HepG2 (cell line): Measurements from ENCODE around the gene SNAI3. TPM values are rescaled to one million over a fixed set of nuclear protein-coding genes. Genes with fewer than 3 reads are reported as not detected.

ENCODE experiments used
- ATAC-seq: fragments of 200-7000 bp; cut with Tn5 transposase; 3 replicates; pipeline ENCODE4 v1.9.1; 2020; ENCODE audit warnings: mild to moderate bottlenecking, moderate library complexity
- BruUV-seq: library from RNA; stranded (reverse); fragments of 400-500 nt; replicated peaks from 2 replicates; lab custom pipeline; 2021; lab: Mats Ljungman, UMichigan
- CTCF ChIA-PET: fragments of 300-600 bp; formaldehyde crosslinking; extraction: SDS; loops from one replicate; lab custom pipeline; 2021; ENCODE audit warnings: low total read pairs, inconsistent platforms, low intra/inter-chr PET ratio; lab: Yijun Ruan, JAX
- POLR2A ChIA-PET: fragments of 350-600 bp; sonication (Branson Sonifier 250); formaldehyde crosslinking; loops from one replicate; lab custom pipeline; 2020; ENCODE audit warnings: antibody characterized with exemption, inconsistent platforms; lab: Yijun Ruan, JAX
- DNase-seq: peaks from one replicate; pipeline ENCODE4 v3.0.0-alpha.2; 2015; ENCODE audit warnings: low spot score
- FAIRE-seq: peaks from 3 replicates; lab custom pipeline; 2011; peaks lifted over from hg19 to GRCh38; lab: Jason Lieb, UNC
- H2AFZ ChIP-seq: one replicate; pipeline ENCODE4 v1.6.1; 2011; ENCODE audit warnings: low read length, inconsistent platforms
- H3K27ac ChIP-seq: fragments of 300-600 bp; 3 replicates; pipeline ENCODE4 v1.8.0; 2011; ENCODE audit warnings: mixed run types, mild to moderate bottlenecking, mixed read lengths, low read length, inconsistent platforms; ENCODE audit not compliant: insufficient read depth; ENCODE audit errors: extremely low read length
- H3K27me3 ChIP-seq, 2 experiments: fragments of 200-600 bp in 1 of 2; 2 replicates in 1 of 2; 3 replicates in 1 of 2; pipeline versions ENCODE4 v1.6.0 to v1.8.0; 2011; ENCODE audit warnings: low read length in 2 of 2, mild to moderate bottlenecking in 2 of 2, moderate library complexity in 2 of 2, inconsistent platforms in 1 of 2; ENCODE audit not compliant: insufficient read depth in 2 of 2, control insufficient read depth in 1 of 2
- H3K36me3 ChIP-seq, 2 experiments: fragments of 200-600 bp in 1 of 2; replicated peaks in 1 of 2; 2 replicates in 1 of 2; 3 replicates in 1 of 2; pipeline versions ENCODE4 v1.5.1 to v1.8.0; 2011; ENCODE audit warnings: low read length in 2 of 2, inconsistent platforms in 1 of 2; ENCODE audit not compliant: insufficient read depth in 2 of 2, control insufficient read depth in 1 of 2
- H3K4me1 ChIP-seq: 2 replicates; pipeline ENCODE4 v1.5.1; 2012; ENCODE audit warnings: low read length, inconsistent platforms; ENCODE audit not compliant: insufficient read depth
- H3K4me2 ChIP-seq: 2 replicates; pipeline ENCODE4 v1.6.0; 2011; ENCODE audit warnings: low read depth, low read length, inconsistent platforms
- H3K4me3 ChIP-seq, 3 experiments: fragments of 200-600 bp in 1 of 3; sonication (generic), shearing (Covaris generic) in 1 of 3; replicated peaks in 1 of 3; 2 replicates each; pipeline ENCODE4 v1.5.1; 2011 to 2016; ENCODE audit warnings: low read length in 3 of 3, inconsistent platforms in 2 of 3, low read depth in 2 of 3, mild to moderate bottlenecking in 2 of 3, control low read depth in 1 of 3, mixed read lengths in 1 of 3; ENCODE audit not compliant: insufficient read depth in 1 of 3
- H3K79me2 ChIP-seq: one replicate; pipeline ENCODE4 v1.6.1; 2011; ENCODE audit warnings: low read length, inconsistent platforms; ENCODE audit not compliant: insufficient read depth
- H3K9ac ChIP-seq: 2 replicates; pipeline ENCODE4 v1.6.0; 2011; ENCODE audit warnings: mild to moderate bottlenecking, low read depth, low read length, inconsistent platforms; ENCODE audit not compliant: insufficient read depth
- H3K9me3 ChIP-seq: 2 replicates; pipeline ENCODE4 v1.5.1; 2012; ENCODE audit warnings: mild to moderate bottlenecking, low read length
- H4K20me1 ChIP-seq: 2 replicates; pipeline ENCODE4 v1.6.0; 2011; ENCODE audit warnings: inconsistent platforms, mild to moderate bottlenecking, low read length, moderate library complexity; ENCODE audit not compliant: insufficient read depth
- ARID2 ChIP-seq: sonication (generic); formaldehyde crosslinking; IDR thresholded peaks from 2 replicates; pipeline ENCODE4 v1.8.1; 2022; ENCODE audit warnings: mild to moderate bottlenecking, missing genetic modification reagents, borderline replicate concordance
- ERF ChIP-seq: IDR thresholded peaks from 2 replicates; pipeline ENCODE4 v1.6.1; 2018; ENCODE audit warnings: missing biosample characterization, missing genetic modification reagents
- ESRRA ChIP-seq: sonication (generic); formaldehyde crosslinking; IDR thresholded peaks from 2 replicates; pipeline ENCODE4 v1.5.1; 2020; ENCODE audit warnings: mild to moderate bottlenecking, low read depth, missing genetic modification reagents
- NFRKB ChIP-seq: fragments of 450-650 bp; IDR thresholded peaks from 2 replicates; pipeline ENCODE4 v1.6.1; 2017
- ZFY ChIP-seq: sonication (generic); formaldehyde crosslinking; IDR thresholded peaks from 2 replicates; pipeline ENCODE4 v1.4.0; 2020; ENCODE audit warnings: missing genetic modification reagents
- WGBS: methylation state at CpG from one replicate; pipeline ENCODE4 v1.1.6; 2017; ENCODE audit warnings: low lambda C conversion rate; 5-methylcytosine and 5-hydroxymethylcytosine counted together
- in situ Hi-C: cut with HindIII; loops from 2 replicates; pipeline ENCODE4 v1.10.0; 2017; ENCODE audit warnings: low pct_unique_long_range_greater_than_20kb; ENCODE audit not compliant: extremely low pct_ligation_motif_present
- intact Hi-C: fragments of 100-400 bp; cut with micrococcal nuclease; formaldehyde crosslinking; loops from one replicate; pipeline ENCODE4 v1.10.0; 2022; ENCODE audit not compliant: unreplicated experiment
- polyA plus RNA-seq, 8 experiments: library from polyadenylated mRNA; depleted of rRNA in 3 of 8; stranded (reverse) in 7 of 8; unstranded in 1 of 8; fragments of >200 nt; fragmentation: Illumina TruSeq in 4 of 8; extraction: Trizol in 4 of 8; gene quantifications; 2 replicates each; pipeline versions ENCODE4 v1.2.1 to v1.2.3, GENCODE V29; 2011 to 2016; ENCODE audit warnings: low read depth in 4 of 8, missing spikeins in 1 of 8, mixed read lengths in 1 of 8; ENCODE audit not compliant: insufficient read depth in 1 of 8
- total RNA-seq, 5 experiments: library from RNA; depleted of rRNA; stranded (reverse); fragments of >200 nt; fragmentation: Illumina TruSeq; extraction: Trizol; gene quantifications; 2 replicates each; pipeline ENCODE4 v1.2.3, GENCODE V29; 2016; ENCODE audit warnings: low read depth in 1 of 5
- TF ChIP-seq, protein P1 (sequence below): sonication (generic); formaldehyde crosslinking; IDR thresholded peaks from 2 replicates; pipeline ENCODE4 v1.4.0; 2020; ENCODE audit warnings: missing genetic modification reagents, mild to moderate bottlenecking, borderline replicate concordance

Gene SNAI3
- total and polyA plus RNA-seq, 2 of the 13 experiments (the other 11 are each of a cell fraction or from before 2014, with no cell fraction given), result 0.09 to 0.18 TPM

DNA sequence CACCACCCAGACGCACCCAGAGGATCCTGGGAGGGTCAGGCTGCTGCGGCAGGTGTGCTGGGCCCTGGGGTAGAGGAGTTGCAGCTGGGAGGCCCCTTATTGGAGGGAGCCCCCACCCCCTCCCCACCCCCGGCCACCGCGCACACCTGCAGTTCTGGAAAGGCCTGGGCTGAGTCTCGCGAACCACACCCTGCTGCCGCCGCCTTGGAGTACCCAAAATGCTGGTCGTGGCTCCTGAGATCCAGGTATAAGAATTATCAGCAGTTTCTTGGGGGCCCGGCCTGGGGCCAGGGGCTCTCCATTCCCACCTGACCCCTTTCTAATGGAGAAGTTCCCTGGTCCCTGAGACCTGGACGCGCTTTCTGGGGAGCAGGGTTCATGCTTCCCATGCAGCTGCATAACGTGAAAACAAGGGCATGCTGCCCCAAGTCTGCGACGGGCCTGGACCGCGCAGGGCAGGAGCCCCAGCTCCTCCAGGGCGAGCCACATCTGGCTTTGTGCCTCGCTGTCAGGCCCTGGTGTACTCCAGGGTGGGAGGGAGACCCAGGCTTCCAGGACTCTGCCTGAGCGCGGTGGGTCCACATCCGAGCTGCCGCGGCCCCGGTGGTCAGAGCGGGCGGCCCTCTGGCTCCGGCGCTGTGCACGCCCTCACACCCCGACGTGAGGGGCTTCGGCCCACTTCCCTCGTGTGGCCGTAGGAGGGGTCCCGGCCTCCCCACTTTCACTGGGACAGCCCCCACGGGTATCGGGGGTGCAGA lies 7.3 kb upstream of the SNAI3 start:
- no peaks in the 10 kb centered on the region for H4K20me1 ChIP-seq
- no peak for FAIRE-seq
- BruUV-seq, result no TSS peak
- TF ChIP-seq ARID2 (CRISPR knock-in tag), result no peak
- TF ChIP-seq, protein P1, sequence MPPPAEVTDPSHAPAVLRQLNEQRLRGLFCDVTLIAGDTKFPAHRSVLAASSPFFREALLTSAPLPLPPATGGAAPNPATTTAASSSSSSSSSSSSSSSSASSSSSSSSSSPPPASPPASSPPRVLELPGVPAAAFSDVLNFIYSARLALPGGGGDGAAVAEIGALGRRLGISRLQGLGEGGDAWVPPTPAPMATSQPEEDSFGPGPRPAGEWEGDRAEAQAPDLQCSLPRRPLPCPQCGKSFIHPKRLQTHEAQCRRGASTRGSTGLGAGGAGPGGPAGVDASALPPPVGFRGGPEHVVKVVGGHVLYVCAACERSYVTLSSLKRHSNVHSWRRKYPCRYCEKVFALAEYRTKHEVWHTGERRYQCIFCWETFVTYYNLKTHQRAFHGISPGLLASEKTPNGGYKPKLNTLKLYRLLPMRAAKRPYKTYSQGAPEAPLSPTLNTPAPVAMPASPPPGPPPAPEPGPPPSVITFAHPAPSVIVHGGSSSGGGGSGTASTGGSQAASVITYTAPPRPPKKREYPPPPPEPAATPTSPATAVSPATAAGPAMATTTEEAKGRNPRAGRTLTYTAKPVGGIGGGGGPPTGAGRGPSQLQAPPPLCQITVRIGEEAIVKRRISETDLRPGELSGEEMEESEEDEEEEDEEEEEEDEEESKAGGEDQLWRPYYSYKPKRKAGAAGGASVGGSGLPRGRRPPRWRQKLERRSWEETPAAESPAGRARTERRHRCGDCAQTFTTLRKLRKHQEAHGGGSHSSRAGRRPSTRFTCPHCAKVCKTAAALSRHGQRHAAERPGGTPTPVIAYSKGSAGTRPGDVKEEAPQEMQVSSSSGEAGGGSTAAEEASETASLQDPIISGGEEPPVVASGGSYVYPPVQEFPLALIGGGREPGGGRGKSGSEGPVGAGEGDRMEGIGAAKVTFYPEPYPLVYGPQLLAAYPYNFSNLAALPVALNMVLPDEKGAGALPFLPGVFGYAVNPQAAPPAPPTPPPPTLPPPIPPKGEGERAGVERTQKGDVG (CRISPR knock-in tag), result 0 out of 2 replicates have a peak, but pooled peaks have one; percentile 21
- TF ChIP-seq NFRKB, result no peak
- no peak for TF ChIP-seq ESRRA (CRISPR knock-in tag)
- no peak for TF ChIP-seq ERF (CRISPR knock-in tag)
- TF ChIP-seq ZFY (CRISPR knock-in tag), result no peak
- peaks cover 14% of the 10 kb centered on the region for H3K4me1 ChIP-seq
- ATAC-seq, result no peak
- in situ Hi-C loops, result no loop called here
- ChIA-PET POLR2A (no interaction called here), CTCF (no interaction called here)
- peaks cover 6 to 12% of the 10 kb centered on the region in 2 experiments; a peak in 4 of 5 replicates for H3K36me3 ChIP-seq
- no peak overlapping the region for H2AFZ ChIP-seq
- DNase-seq, result no peak
- H3K4me3 ChIP-seq, result no peak overlapping the region
- no peak overlapping the region for H3K4me2 ChIP-seq
- intact Hi-C loops, result no loop called here
- no peaks in the 10 kb centered on the region for H3K9me3 ChIP-seq
- H3K9ac ChIP-seq, result no peak overlapping the region
- no peaks in the 10 kb centered on the region for H3K79me2 ChIP-seq
- H3K27ac ChIP-seq, result no peak overlapping the region
- H3K27me3 ChIP-seq, result peaks cover 37 to 58% of the 10 kb centered on the region in 2 experiments
- 50% methylated on average over 13 of the region's 39 CpGs for WGBS
